GM21390 (cell line): Measurements from ENCODE around the gene CBLC.

ENCODE experiments used
- ATAC-seq: cut with Tn5 transposase; IDR thresholded peaks from one replicate; pipeline ENCODE4 v1.9.1; 2021; ENCODE audit not compliant: unreplicated experiment

Gene CBLC

GRCh38 chr19:44799627-44800346 is 22.1 kb downstream of the CBLC start:
- no peak for ATAC-seq

GRCh38 chr19:44800461-44800860 is 22.8 kb downstream of the CBLC start:
- no peak for ATAC-seq

- no peak for ATAC-seq
Measured at GRCh38 chr19:44803442-44804428, 26.0 kb downstream of the CBLC start.

GRCh38 chr19:44806291-44806690 is 28.6 kb downstream of the CBLC start:
- ATAC-seq: no peak

- ATAC-seq: no peak
Measured at GRCh38 chr19:44807162-44807561, 29.5 kb downstream of the CBLC start.

- ATAC-seq: no peak
Measured at GRCh38 chr19:44807652-44808462, 30.2 kb downstream of the CBLC start.

- no peak for ATAC-seq
Measured at GRCh38 chr19:44808463-44809371, 31.0 kb downstream of the CBLC start, which contains the start of gene BCAM. TSS of gene BCAM (plus strand) at chr19:44809103. CDS start at chr19:44809125, 22 bp downstream.

GRCh38 chr19:44809577-44810233 is 32.0 kb downstream of the CBLC start:
- no peak for ATAC-seq

GRCh38 chr19:44810234-44811121 is 32.8 kb downstream of the CBLC start:
- ATAC-seq: no peak

GRCh38 chr19:44811122-44811419 is 33.4 kb downstream of the CBLC start:
- no peak for ATAC-seq

- ATAC-seq: no peak
Measured at GRCh38 chr19:44812142-44812718, 34.5 kb downstream of the CBLC start.

- no peak for ATAC-seq
Measured at GRCh38 chr19:44813070-44813840, 35.6 kb downstream of the CBLC start.

GRCh38 chr19:44813841-44814470 is 36.3 kb downstream of the CBLC start:
- ATAC-seq: no peak

GRCh38 chr19:44814517-44814916 is 36.8 kb downstream of the CBLC start:
- no peak for ATAC-seq

GRCh38 chr19:44816301-44816700 is 38.6 kb downstream of the CBLC start:
- no peak for ATAC-seq

- no peak for ATAC-seq
Measured at GRCh38 chr19:44817725-44818465, 40.2 kb downstream of the CBLC start.
